Large intestine (tissue), 12 donors: ENCODE data around the gene GPAT3. TPM values are rescaled to one million over a fixed set of nuclear protein-coding genes. Genes with fewer than 3 reads are reported as not detected.
"Not testable (repeated sequence)": the region's sequence is repeated elsewhere in the genome, so short reads cannot be mapped to it uniquely, and the experiment has no call there.

Experiments
- DNase-seq, 2 donors: peaks; one replicate each; pipeline versions ENCODE4 v3.0.0 to v3.0.0-alpha.2; 2013
- H3K27ac ChIP-seq: one replicate; pipeline ENCODE4 v1.5.1; 2013; ENCODE audit warnings: low read length
- H3K27me3 ChIP-seq: 2 replicates; pipeline ENCODE4 v1.6.1; 2013; ENCODE audit warnings: low read length; ENCODE audit not compliant: control insufficient read depth, insufficient read depth
- H3K36me3 ChIP-seq: 2 replicates; pipeline ENCODE4 v1.6.1; 2013; ENCODE audit warnings: low read length; ENCODE audit not compliant: control insufficient read depth, insufficient read depth
- H3K4me1 ChIP-seq: one replicate; pipeline ENCODE4 v1.6.1; 2013; ENCODE audit warnings: low read length; ENCODE audit not compliant: control insufficient read depth, insufficient read depth
- H3K4me3 ChIP-seq: one replicate; pipeline ENCODE4 v1.5.1; 2013; ENCODE audit warnings: low read length
- H3K9me3 ChIP-seq: one replicate; pipeline ENCODE4 v1.6.1; 2013; ENCODE audit warnings: mild to moderate bottlenecking, low read depth, low read length, moderate library complexity; ENCODE audit not compliant: control insufficient read depth
- WGBS: methylation state at CpG from one replicate; pipeline ENCODE4 v1.1.5; 2013; ENCODE audit warnings: low lambda C conversion rate; ENCODE audit not compliant: insufficient coverage; 5-methylcytosine and 5-hydroxymethylcytosine counted together
- long read RNA-seq, 11 donors: transcript quantifications; one replicate each; lab custom pipeline, GENCODE V29; 2026
- polyA plus RNA-seq: library from polyadenylated mRNA; unstranded; fragments of 120-200 nt; gene quantifications from one replicate; pipeline ENCODE4 v1.2.1, GENCODE V29; 2013

The GPAT3 gene
- 17.0 TPM for polyA plus RNA-seq
- long read RNA-seq, donor 1, partial matches to known transcripts: 7 of 10 reads
- long read RNA-seq, donor 1, other reads (novel, unspliced or antisense): 0 of 10 reads
- long read RNA-seq, donor 2, partial matches to known transcripts: 9 of 18 reads
- long read RNA-seq, donor 2, other reads (novel, unspliced or antisense): 0 of 18 reads
- long read RNA-seq, donor 3, partial matches to known transcripts: 5 of 9 reads
- long read RNA-seq, donor 3, other reads (novel, unspliced or antisense): 0 of 9 reads
- long read RNA-seq, donor 4, partial matches to known transcripts: 0 of 1 reads
- long read RNA-seq, donor 4, other reads (novel, unspliced or antisense): 0 of 1 reads
- long read RNA-seq, donor 5, partial matches to known transcripts: 0 of 2 reads
- long read RNA-seq, donor 5, other reads (novel, unspliced or antisense): 0 of 2 reads
- long read RNA-seq, donor 6, transcript GPAT3-201 (12 exons, 2,625 nt): major isoform, 8 of 9 reads
- long read RNA-seq, donor 6, partial matches to known transcripts: 0 of 9 reads
- long read RNA-seq, donor 6, other reads (novel, unspliced or antisense): 0 of 9 reads
- long read RNA-seq, donor 7, partial matches to known transcripts: 0 of 3 reads
- long read RNA-seq, donor 7, other reads (novel, unspliced or antisense): 0 of 3 reads
- long read RNA-seq, donor 8, partial matches to known transcripts: 6 of 10 reads
- long read RNA-seq, donor 8, other reads (novel, unspliced or antisense): 0 of 10 reads
- long read RNA-seq, donor 9, partial matches to known transcripts: 6 of 10 reads
- long read RNA-seq, donor 9, other reads (novel, unspliced or antisense): 0 of 10 reads
- long read RNA-seq, donor 10, transcript GPAT3-201 (12 exons, 2,625 nt): major isoform, 5 of 5 reads
- long read RNA-seq, donor 10, partial matches to known transcripts: 0 of 5 reads
- long read RNA-seq, donor 10, other reads (novel, unspliced or antisense): 0 of 5 reads
- long read RNA-seq, donor 11, partial matches to known transcripts: 0 of 4 reads
- long read RNA-seq, donor 11, other reads (novel, unspliced or antisense): 0 of 4 reads

- Histone ChIP-seq H3K4me3 (peak within 1 kb of the TSS; percentile 87), H3K36me3 (no peaks in the 10 kb centered on the region), H3K4me1 (peaks cover 21% of the 10 kb centered on the region), H3K27ac (peak within 1 kb of the TSS; percentile 74), H3K27me3 (peaks cover 19% of the 10 kb centered on the region), H3K9me3 (peaks cover 5% of the 10 kb centered on the region)
- peak; percentile 84 to 90 for DNase-seq
- no CpG with 5 or more reads among the region's 63 CpGs for WGBS
These were observed at the start of gene GPAT3 for GRCh38 chr4:83535520-83536361. TSS of gene GPAT3 (plus strand) at chr4:83536108. CDS start at chr4:83536623, 515 bp downstream.

GRCh38 chr4:83486457-83487129, 49.3 kb upstream of the GPAT3 start:
- WGBS: no CpG with 5 or more reads among the region's 3 CpGs
- no peak overlapping the region for H3K4me3 ChIP-seq

GRCh38 chr4:83489711-83490326, 46.1 kb upstream of the GPAT3 start:
- no CpG with 5 or more reads among the region's 1 CpG for WGBS
- no peak for DNase-seq
- Histone ChIP-seq H3K36me3 (no peaks in the 10 kb centered on the region), H3K27ac (no peak overlapping the region), H3K27me3 (no peaks in the 10 kb centered on the region), H3K4me3 (no peak overlapping the region), H3K4me1 (peaks cover 4% of the 10 kb centered on the region), H3K9me3 (no peaks in the 10 kb centered on the region)

More at GRCh38 chr4:83486457-83487129, 49.3 kb upstream of the GPAT3 start:
- peak in 1 of 2 donors; percentile 35 for DNase-seq
- no peaks in the 10 kb centered on the region for H3K36me3 ChIP-seq
- no peaks in the 10 kb centered on the region for H3K9me3 ChIP-seq
- peak overlapping the region; percentile 10 for H3K27ac ChIP-seq
- peaks cover 4% of the 10 kb centered on the region for H3K4me1 ChIP-seq
- H3K27me3 ChIP-seq: no peaks in the 10 kb centered on the region

- H3K9me3 ChIP-seq: no peaks in the 10 kb centered on the region
- no peak for DNase-seq
These were observed 44.9 kb upstream of the GPAT3 start for GRCh38 chr4:83490876-83491450.

GRCh38 chr4:83496085-83496917, 39.6 kb upstream of the GPAT3 start:
- not testable (repeated sequence) for H3K4me3 ChIP-seq, H3K36me3 ChIP-seq, H3K4me1 ChIP-seq, H3K27me3 ChIP-seq, H3K27ac ChIP-seq, H3K9me3 ChIP-seq
- DNase-seq: peak in 1 of 2 donors; percentile 54
- WGBS: no CpG with 5 or more reads among the region's 8 CpGs

More at GRCh38 chr4:83490876-83491450, 44.9 kb upstream of the GPAT3 start:
- Histone ChIP-seq H3K36me3 (no peaks in the 10 kb centered on the region), H3K27me3 (no peaks in the 10 kb centered on the region), H3K4me3 (no peak overlapping the region), H3K27ac (no peak overlapping the region), H3K4me1 (no peaks in the 10 kb centered on the region)
- no CpG with 5 or more reads among the region's 1 CpG for WGBS

- whole genome bisulfite sequencing: 100% methylated on average over 1 of the region's 1 CpG
- Histone ChIP-seq H3K27me3 (no peaks in the 10 kb centered on the region), H3K27ac (no peak overlapping the region), H3K36me3 (no peaks in the 10 kb centered on the region), H3K9me3 (no peaks in the 10 kb centered on the region), H3K4me1 (no peaks in the 10 kb centered on the region), H3K4me3 (no peak overlapping the region)
- no peak for DNase-seq
These were observed 37.7 kb upstream of the GPAT3 start for GRCh38 chr4:83498187-83498586.

GRCh38 chr4:83501671-83502070, 34.2 kb upstream of the GPAT3 start:
- WGBS: 100% methylated on average over 3 of the region's 3 CpGs
- H3K4me3 ChIP-seq, H3K27me3 ChIP-seq, H3K36me3 ChIP-seq, DNase-seq, H3K9me3 ChIP-seq, H3K27ac ChIP-seq: not testable (repeated sequence)
- H3K4me1 ChIP-seq: peaks cover 11% of the 10 kb centered on the region

GRCh38 chr4:83503974-83504373, 31.9 kb upstream of the GPAT3 start:
- Histone ChIP-seq H3K36me3 (no peaks in the 10 kb centered on the region), H3K4me3 (no peak overlapping the region), H3K4me1 (peaks cover 11% of the 10 kb centered on the region), H3K9me3 (no peaks in the 10 kb centered on the region), H3K27me3 (no peaks in the 10 kb centered on the region), H3K27ac (peak overlapping the region; percentile 32)
- no peak for DNase-seq
